Measurements from ENCODE around the gene ZNF268. TPM values are rescaled to one million over a fixed set of nuclear protein-coding genes. Genes with fewer than 3 reads are reported as not detected.

ZNF268 gene
- 19.1 and 25.0 TPM in 2 replicates for total RNA-seq
- long read RNA-seq, full-length matches to known transcripts, result 133 of 163 reads
- long read RNA-seq, partial matches to known transcripts, result 0 of 163 reads
- long read RNA-seq, other reads (novel, unspliced or antisense), result 30 of 163 reads

- H3K27me3 Mint-ChIP-seq (ENCODE audit: unreplicated experiment), result no peaks in the 10 kb centered on the region
- peaks cover 42% of the 10 kb centered on the region for H3K36me3 Mint-ChIP-seq (ENCODE audit: unreplicated experiment)
- H3K9me3 Mint-ChIP-seq (ENCODE audit: unreplicated experiment), result peaks cover 32% of the 10 kb centered on the region
- peak; percentile 96 for DNase-seq (ENCODE audit: extremely low spot score, unreplicated experiment)
- peak within 1 kb of the TSS; percentile 93 for H3K4me3 Mint-ChIP-seq (ENCODE audit: unreplicated experiment)
- H3K4me1 Mint-ChIP-seq (ENCODE audit: unreplicated experiment), result peaks cover 8% of the 10 kb centered on the region
- TF ChIP-seq CTCF (IDR thresholded peaks at IDR 0.05), result peak; percentile 89
- peak within 1 kb of the TSS; percentile 87 for H3K27ac Mint-ChIP-seq (ENCODE audit: unreplicated experiment)
These were observed at the start of gene ZNF268 for GRCh38 chr12:133181238-133181959. ZNF268 (plus strand) TSS chr12:133181495; CDS start chr12:133181998, 503 bp downstream.

DNA sequence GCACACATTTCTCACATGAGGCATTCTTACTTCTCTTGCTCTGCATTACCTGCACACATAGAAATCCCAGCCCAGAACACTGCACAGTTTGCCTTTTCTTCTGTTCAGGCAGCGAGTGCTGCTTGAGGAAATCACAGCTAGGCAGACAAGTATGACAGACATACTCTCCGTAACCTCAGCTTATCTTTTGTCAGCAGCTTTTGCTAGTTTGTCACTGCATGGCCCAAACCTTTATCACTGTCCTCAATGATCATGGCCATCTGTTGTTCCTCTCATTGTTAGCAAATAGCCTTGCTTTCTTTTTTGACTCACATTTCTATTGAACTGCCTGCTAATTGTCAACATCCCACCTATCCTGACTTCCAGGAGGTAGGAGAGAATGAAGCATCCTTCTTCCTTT lies 45.5 kb upstream of the ZNF268 start:
- TF ChIP-seq CTCF (IDR thresholded peaks at IDR 0.05), result no peak
- Mint-ChIP-seq H3K27ac (ENCODE audit: unreplicated experiment) (no peak overlapping the region), H3K27me3 (ENCODE audit: unreplicated experiment) (no peaks in the 10 kb centered on the region), H3K4me3 (ENCODE audit: unreplicated experiment) (no peak overlapping the region), H3K36me3 (ENCODE audit: unreplicated experiment) (peaks cover 77% of the 10 kb centered on the region), H3K4me1 (ENCODE audit: unreplicated experiment) (peaks cover 10% of the 10 kb centered on the region), H3K9me3 (ENCODE audit: unreplicated experiment) (peaks cover 54% of the 10 kb centered on the region)
- DNase-seq (ENCODE audit: extremely low spot score, unreplicated experiment), result no peak

GRCh38 chr12:133145981-133146380 lies 35.3 kb upstream of the ZNF268 start:
- Mint-ChIP-seq H3K9me3 (ENCODE audit: unreplicated experiment) (peaks cover 52% of the 10 kb centered on the region), H3K4me3 (ENCODE audit: unreplicated experiment) (no peak overlapping the region), H3K27me3 (ENCODE audit: unreplicated experiment) (no peaks in the 10 kb centered on the region), H3K4me1 (ENCODE audit: unreplicated experiment) (no peaks in the 10 kb centered on the region), H3K36me3 (ENCODE audit: unreplicated experiment) (peaks cover 76% of the 10 kb centered on the region), H3K27ac (ENCODE audit: unreplicated experiment) (no peak overlapping the region)
- no peak for TF ChIP-seq CTCF (IDR thresholded peaks at IDR 0.05)
- DNase-seq (ENCODE audit: extremely low spot score, unreplicated experiment), result no peak

DNA sequence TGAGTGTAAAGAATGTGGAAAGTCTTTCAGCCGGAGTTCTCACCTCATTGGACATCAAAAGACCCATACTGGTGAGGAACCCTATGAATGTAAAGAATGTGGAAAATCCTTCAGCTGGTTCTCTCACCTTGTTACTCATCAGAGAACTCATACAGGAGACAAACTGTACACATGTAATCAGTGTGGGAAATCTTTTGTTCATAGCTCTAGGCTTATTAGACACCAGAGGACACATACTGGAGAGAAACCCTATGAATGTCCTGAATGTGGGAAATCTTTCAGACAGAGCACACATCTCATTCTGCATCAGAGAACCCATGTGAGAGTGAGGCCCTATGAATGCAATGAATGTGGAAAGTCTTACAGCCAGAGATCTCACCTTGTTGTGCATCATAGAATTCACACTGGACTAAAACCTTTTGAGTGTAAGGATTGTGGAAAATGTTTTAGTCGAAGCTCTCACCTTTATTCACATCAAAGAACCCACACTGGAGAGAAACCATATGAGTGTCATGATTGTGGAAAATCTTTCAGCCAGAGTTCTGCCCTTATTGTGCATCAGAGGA lies 25.1 kb upstream of the ZNF268 start:
- DNase-seq (ENCODE audit: extremely low spot score, unreplicated experiment), result no peak
- Mint-ChIP-seq H3K4me1 (ENCODE audit: unreplicated experiment) (no peaks in the 10 kb centered on the region), H3K9me3 (ENCODE audit: unreplicated experiment) (peaks cover 74% of the 10 kb centered on the region), H3K27ac (ENCODE audit: unreplicated experiment) (no peak overlapping the region), H3K27me3 (ENCODE audit: unreplicated experiment) (no peaks in the 10 kb centered on the region), H3K4me3 (ENCODE audit: unreplicated experiment) (no peak overlapping the region), H3K36me3 (ENCODE audit: unreplicated experiment) (peaks cover 80% of the 10 kb centered on the region)
- no peak for TF ChIP-seq CTCF (IDR thresholded peaks at IDR 0.05)

DNA sequence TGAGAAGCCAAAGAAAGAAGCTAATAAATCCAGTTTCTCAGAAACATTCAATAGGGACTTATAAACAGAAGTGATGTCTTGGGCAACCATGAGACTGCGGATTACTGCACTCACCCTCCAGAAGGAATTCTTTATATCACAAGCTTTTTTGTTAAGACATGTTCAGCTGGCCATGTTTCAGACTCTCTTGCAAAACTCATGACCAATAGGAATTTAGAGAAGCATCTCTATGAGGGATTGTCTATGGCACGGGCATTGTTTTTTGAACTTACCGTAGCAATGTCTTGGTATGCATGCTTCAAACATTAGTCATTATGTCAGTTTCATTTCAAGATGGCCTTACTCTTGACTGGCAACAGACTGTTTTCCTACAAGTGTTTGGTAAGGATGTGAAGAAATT lies 15.5 kb upstream of the ZNF268 start:
- Mint-ChIP-seq H3K4me3 (ENCODE audit: unreplicated experiment) (no peak overlapping the region), H3K4me1 (ENCODE audit: unreplicated experiment) (no peaks in the 10 kb centered on the region), H3K27ac (ENCODE audit: unreplicated experiment) (no peak overlapping the region), H3K9me3 (ENCODE audit: unreplicated experiment) (peaks cover 41% of the 10 kb centered on the region), H3K36me3 (ENCODE audit: unreplicated experiment) (peaks cover 2% of the 10 kb centered on the region), H3K27me3 (ENCODE audit: unreplicated experiment) (no peaks in the 10 kb centered on the region)
- TF ChIP-seq CTCF (IDR thresholded peaks at IDR 0.05), result no peak
- no peak for DNase-seq (ENCODE audit: extremely low spot score, unreplicated experiment)

Data from osteocyte (in vitro differentiated cells).